Coronary artery (tissue), 2 donors: ENCODE measurements around the gene GPR139.

Source experiments
- DNase-seq: peaks from one replicate; pipeline ENCODE4 v3.0.0-alpha.2; 2017; ENCODE audit warnings: low spot score
- H3K27ac ChIP-seq, 2 donors: fragments of 200-600 bp; sonication (generic); one replicate each; pipeline ENCODE4 v1.5.1; 2016 to 2019
- H3K4me3 ChIP-seq: fragments of 200-600 bp; sonication (generic); 2 replicates; pipeline ENCODE4 v1.5.1; 2016; ENCODE audit warnings: mild to moderate bottlenecking, moderate library complexity
- TF ChIP-seq, protein P1 (sequence below): fragments of 200-600 bp; sonication (generic); IDR thresholded peaks from one replicate; pipeline ENCODE4 v1.5.1; 2019; ENCODE audit warnings: antibody characterized with exemption

GPR139 gene

DNA sequence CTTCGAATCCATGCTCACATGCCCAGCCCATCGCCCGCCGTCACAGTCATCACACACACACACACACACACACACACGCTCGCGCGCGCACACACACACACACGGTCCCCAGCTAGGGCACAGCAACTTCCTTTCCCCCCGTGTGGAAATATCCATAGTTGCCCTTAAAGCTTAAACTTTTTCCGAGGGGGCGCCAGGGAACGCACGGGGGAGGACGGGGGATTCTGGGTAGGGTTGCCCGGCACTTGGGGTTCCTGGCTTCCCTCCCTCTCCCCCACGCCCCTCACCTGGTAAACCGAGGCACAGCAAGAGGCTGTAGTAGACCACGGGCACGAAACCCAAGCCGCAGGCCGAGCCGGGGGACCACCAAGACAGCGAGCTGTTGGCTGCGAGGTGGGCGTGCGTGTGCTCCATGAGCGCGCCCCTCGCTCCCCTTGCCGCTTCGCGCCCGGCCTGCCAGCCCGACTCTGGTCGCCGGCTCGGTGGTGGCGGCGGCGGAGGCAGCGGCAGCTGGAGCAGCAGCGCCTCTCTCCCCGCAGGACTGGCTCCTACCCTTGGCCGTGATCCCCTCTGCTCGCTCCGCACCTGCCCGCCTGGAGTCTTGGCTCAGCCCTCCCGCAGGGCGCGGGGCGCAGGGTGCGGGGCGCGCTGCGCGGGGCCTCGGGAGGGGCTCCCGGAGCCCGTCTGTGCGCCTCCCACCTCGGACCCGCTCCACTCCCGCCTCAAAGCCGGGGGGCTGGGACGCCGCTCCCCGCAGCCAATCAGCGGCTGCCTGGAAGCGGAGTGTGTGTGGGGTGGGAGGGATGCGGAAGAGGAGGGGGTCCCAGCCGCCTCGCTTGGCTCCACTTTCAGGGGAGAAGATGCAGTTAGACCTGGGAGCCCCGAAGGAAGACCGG is at the start of gene GPR139:
GPR139 (minus strand) TSS at position 688 of the 896 bp plus-strand sequence; CDS start at position 414, 274 bp downstream.
- Histone ChIP-seq H3K4me3 (no peak within 1 kb of the TSS), H3K27ac (no peak within 1 kb of the TSS)
- TF ChIP-seq, protein P1, sequence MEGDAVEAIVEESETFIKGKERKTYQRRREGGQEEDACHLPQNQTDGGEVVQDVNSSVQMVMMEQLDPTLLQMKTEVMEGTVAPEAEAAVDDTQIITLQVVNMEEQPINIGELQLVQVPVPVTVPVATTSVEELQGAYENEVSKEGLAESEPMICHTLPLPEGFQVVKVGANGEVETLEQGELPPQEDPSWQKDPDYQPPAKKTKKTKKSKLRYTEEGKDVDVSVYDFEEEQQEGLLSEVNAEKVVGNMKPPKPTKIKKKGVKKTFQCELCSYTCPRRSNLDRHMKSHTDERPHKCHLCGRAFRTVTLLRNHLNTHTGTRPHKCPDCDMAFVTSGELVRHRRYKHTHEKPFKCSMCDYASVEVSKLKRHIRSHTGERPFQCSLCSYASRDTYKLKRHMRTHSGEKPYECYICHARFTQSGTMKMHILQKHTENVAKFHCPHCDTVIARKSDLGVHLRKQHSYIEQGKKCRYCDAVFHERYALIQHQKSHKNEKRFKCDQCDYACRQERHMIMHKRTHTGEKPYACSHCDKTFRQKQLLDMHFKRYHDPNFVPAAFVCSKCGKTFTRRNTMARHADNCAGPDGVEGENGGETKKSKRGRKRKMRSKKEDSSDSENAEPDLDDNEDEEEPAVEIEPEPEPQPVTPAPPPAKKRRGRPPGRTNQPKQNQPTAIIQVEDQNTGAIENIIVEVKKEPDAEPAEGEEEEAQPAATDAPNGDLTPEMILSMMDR = no peak
- no peak for DNase-seq

DNA sequence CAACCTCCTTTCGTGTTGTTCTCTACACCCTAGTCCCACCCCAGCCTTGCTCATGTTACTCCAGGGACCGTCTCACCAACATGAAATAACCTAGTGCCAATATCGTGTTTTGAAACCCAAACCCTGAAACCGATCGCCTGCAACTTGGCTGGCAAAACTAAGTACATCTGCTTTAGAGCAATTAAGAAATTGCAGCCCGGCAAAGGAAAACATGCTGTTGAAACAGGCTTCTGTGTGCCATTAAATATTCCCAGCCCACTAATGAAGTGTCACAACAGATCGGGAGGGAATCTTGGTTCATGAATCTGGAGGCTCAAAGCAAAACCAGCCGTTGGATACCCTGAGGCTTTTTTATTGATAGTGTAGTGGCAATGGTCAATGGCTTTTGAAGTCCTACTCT is 48.3 kb upstream of the GPR139 start:
- H3K27ac ChIP-seq = no peak overlapping the region
- no peak overlapping the region for H3K4me3 ChIP-seq
- DNase-seq = no peak
- TF ChIP-seq, protein P1 = no peak

DNA sequence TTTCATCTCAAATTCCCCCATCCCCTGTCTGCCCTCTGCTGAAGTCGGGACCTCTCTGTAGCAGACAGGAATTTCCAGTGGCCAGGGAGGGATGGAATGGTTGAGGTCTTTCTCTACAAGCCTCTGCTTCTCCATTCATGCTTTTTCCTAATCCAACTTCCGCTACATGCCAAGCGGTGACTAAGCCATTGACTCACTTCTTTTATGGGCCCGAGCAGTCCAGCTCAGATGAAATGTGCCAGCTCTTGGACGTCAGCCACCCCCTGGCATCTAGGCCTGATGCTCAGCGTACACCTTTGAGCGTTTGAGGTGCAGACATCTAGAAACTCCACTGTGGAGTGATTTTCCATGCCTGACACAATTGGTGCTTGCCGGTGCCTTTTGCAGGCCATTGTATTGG is 40.7 kb upstream of the GPR139 start:
- DNase-seq = no peak
- Histone ChIP-seq H3K27ac (no peak overlapping the region), H3K4me3 (no peak overlapping the region)
- TF ChIP-seq, protein P1 = no peak

DNA sequence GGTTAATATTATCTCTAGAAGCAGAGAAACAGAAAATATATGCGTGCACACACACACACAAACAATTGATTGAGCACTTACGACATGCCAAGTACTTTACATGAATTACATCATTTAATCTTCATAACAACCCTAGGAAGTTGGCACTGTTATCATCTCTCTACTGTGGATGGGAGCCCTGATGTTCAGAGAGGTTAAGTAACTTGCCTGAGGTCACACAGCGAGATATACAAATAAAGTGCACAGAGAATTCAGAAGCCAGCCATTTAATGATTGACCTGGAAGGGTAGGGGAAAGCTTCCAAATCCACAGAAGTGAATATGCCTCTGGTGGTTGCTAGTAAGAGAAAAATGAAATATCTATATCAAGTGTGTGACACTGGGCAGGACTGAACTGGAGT is 37.5 kb upstream of the GPR139 start:
- H3K4me3 ChIP-seq = no peak overlapping the region
- H3K27ac ChIP-seq = no peak overlapping the region

DNA sequence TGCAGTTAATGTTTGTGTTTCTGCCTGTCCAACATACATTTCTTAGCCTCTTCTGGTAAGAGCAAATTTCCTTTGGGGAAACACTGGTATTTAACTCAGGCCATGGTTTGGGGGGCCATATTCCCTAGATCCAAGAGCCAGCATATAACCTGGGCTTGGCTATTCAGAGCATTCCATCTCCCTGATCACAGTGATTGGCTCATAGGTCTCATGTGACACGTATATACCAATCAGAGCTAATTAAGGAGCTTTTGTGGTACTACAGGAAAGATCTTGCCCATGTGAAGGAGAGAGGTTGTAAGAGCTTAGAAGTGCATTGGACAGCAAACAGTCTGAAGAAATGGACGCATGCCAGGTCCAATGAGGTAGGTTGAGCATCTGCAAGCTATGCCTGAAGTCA is 33.4 kb upstream of the GPR139 start:
- Histone ChIP-seq H3K4me3 (no peak overlapping the region), H3K27ac (no peak overlapping the region)
- no peak for DNase-seq
- TF ChIP-seq, protein P1 = no peak

More for the DNA sequence above, 37.5 kb upstream of the GPR139 start:
- no peak for DNase-seq
- TF ChIP-seq, protein P1 = no peak

DNA sequence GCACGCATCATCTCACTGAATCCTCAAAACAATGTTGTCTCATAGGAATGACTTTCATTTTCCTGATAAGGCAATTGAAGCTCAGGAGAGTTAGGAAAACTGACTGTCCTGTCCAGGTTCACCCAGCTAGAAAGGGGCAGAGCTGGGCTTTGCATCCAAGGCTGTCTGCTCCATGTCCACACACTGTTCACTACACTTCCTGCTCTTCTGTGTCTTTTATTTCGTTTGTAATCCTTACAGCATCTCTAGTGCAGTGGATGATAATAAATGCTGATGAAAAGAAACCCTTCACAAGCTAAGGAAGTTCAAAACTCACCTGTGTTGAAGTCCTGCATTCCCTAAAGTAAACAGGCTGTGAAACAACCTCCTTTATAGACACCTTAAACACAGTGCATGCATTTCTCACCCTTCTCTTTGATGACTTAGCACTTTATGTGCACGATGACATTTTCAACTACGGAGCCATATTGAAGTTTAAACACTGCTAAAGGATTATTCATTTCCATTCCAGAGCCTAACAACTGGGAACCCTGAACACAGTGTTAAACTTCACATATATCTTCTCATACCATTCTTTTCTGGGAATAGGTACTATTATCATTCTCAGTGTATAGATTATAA is 31.0 kb upstream of the GPR139 start:
- no peak for DNase-seq
- Histone ChIP-seq H3K4me3 (no peak overlapping the region), H3K27ac (no peak overlapping the region)
- TF ChIP-seq, protein P1 = no peak
